GM23338 (cell line): ENCODE measurements around the gene KIAA2012. TPM values are rescaled to one million over a fixed set of nuclear protein-coding genes. Genes with fewer than 3 reads are reported as not detected.

ENCODE experiments used
- ATAC-seq: fragments of 200-7000 bp; cut with Tn5 transposase; 3 replicates; pipeline ENCODE4 v1.9.1; 2020
- DNase-seq: peaks from one replicate; pipeline ENCODE4 v3.0.0-alpha.2; 2015; ENCODE audit warnings: low spot score
- H2AFZ ChIP-seq: fragments of 200-600 bp; sonication (generic); 2 replicates; pipeline ENCODE4 v1.8.0; 2016; ENCODE audit warnings: antibody characterized with exemption, mild to moderate bottlenecking, moderate library complexity
- H3F3A ChIP-seq: fragments of 200-600 bp; sonication (generic); replicated peaks from 2 replicates; pipeline ENCODE4 v1.8.0; 2017; ENCODE audit warnings: antibody characterized with exemption, mixed run types, low read depth
- H3K27ac ChIP-seq: fragments of 200-600 bp; sonication (generic); 2 replicates; pipeline ENCODE4 v1.6.1; 2016; ENCODE audit warnings: low read depth
- H3K27me3 ChIP-seq: fragments of 200-600 bp; sonication (generic); 2 replicates; pipeline ENCODE4 v1.8.0; 2016; ENCODE audit warnings: mild to moderate bottlenecking, mixed run types, moderate library complexity; ENCODE audit not compliant: insufficient read depth
- H3K36me3 ChIP-seq: fragments of 200-600 bp; sonication (generic); 2 replicates; pipeline ENCODE4 v1.8.0; 2016; ENCODE audit warnings: mild to moderate bottlenecking; ENCODE audit not compliant: insufficient read depth
- H3K4me1 ChIP-seq: fragments of 200-600 bp; sonication (generic); 2 replicates; pipeline ENCODE4 v1.8.0; 2016; ENCODE audit warnings: mild to moderate bottlenecking, moderate library complexity; ENCODE audit not compliant: insufficient read depth
- H3K4me2 ChIP-seq: fragments of 200-600 bp; sonication (generic); 2 replicates; pipeline ENCODE4 v1.7.1; 2017; ENCODE audit warnings: mixed run types
- H3K4me3 ChIP-seq: fragments of 200-600 bp; sonication (generic); 2 replicates; pipeline ENCODE4 v1.6.1; 2016; ENCODE audit warnings: mixed run types
- H3K79me2 ChIP-seq: fragments of 200-600 bp; sonication (generic); replicated peaks from 2 replicates; pipeline ENCODE4 v1.8.0; 2017; ENCODE audit warnings: mild to moderate bottlenecking; ENCODE audit not compliant: insufficient read depth
- H3K9me2 ChIP-seq: fragments of 200-600 bp; sonication (generic); 2 replicates; pipeline ENCODE4 v1.8.0; 2017; ENCODE audit not compliant: insufficient read depth
- H4K20me1 ChIP-seq: fragments of 200-600 bp; sonication (generic); replicated peaks from 2 replicates; pipeline ENCODE4 v1.8.0; 2017; ENCODE audit warnings: mild to moderate bottlenecking; ENCODE audit not compliant: insufficient read depth
- H3K27ac Mint-ChIP-seq: 2 replicates; pipeline ENCODE4 v1.8.0; 2020; ENCODE audit warnings: inconsistent platforms, mild to moderate bottlenecking, moderate library complexity, mixed read lengths
- H3K27me3 Mint-ChIP-seq: 3 replicates; pipeline ENCODE4 v1.8.0; 2022; ENCODE audit warnings: low read depth, mild to moderate bottlenecking, moderate library complexity, mixed read lengths, inconsistent platforms; ENCODE audit not compliant: insufficient read depth, poor library complexity
- H3K36me3 Mint-ChIP-seq: 3 replicates; pipeline ENCODE4 v1.8.0; 2021; ENCODE audit warnings: low read depth, mild to moderate bottlenecking, inconsistent platforms, moderate library complexity, mixed read lengths
- H3K4me1 Mint-ChIP-seq: 3 replicates; pipeline ENCODE4 v1.8.0; 2020; ENCODE audit warnings: mild to moderate bottlenecking, inconsistent platforms, mixed read lengths
- H3K4me3 Mint-ChIP-seq: 3 replicates; pipeline ENCODE4 v1.8.0; 2021; ENCODE audit warnings: moderate library complexity, mild to moderate bottlenecking, inconsistent platforms, mixed read lengths
- H3K9me3 Mint-ChIP-seq: 3 replicates; pipeline ENCODE4 v1.8.0; 2020; ENCODE audit warnings: moderate library complexity, mild to moderate bottlenecking, inconsistent platforms, mixed read lengths
- CREB1 ChIP-seq: fragments of 250-450 bp; sonication (Bioruptor Pico); IDR thresholded peaks from 2 replicates; pipeline ENCODE4 v1.5.0; 2020; ENCODE audit warnings: low read depth, mild to moderate bottlenecking, moderate library complexity
- EZH2 ChIP-seq: fragments of 200-600 bp; sonication (generic); IDR thresholded peaks from one replicate; pipeline ENCODE4 v1.8.0; 2017; ENCODE audit warnings: antibody characterized with exemption, mild to moderate bottlenecking, low read depth; ENCODE audit not compliant: unreplicated experiment
- JUNB ChIP-seq: IDR thresholded peaks from one replicate; pipeline ENCODE4 v1.6.1; 2016; ENCODE audit warnings: antibody characterized with exemption; ENCODE audit not compliant: unreplicated experiment
- NANOG ChIP-seq: IDR thresholded peaks from 2 replicates; pipeline ENCODE4 v1.6.1; 2016; ENCODE audit warnings: antibody characterized with exemption, borderline replicate concordance
- POLR2AphosphoS5 ChIP-seq: IDR thresholded peaks from 2 replicates; pipeline ENCODE4 v1.6.1; 2016; ENCODE audit warnings: antibody characterized with exemption, low read depth
- STAT1 ChIP-seq: IDR thresholded peaks from one replicate; pipeline ENCODE4 v1.6.1; 2016; ENCODE audit warnings: antibody characterized with exemption; ENCODE audit not compliant: unreplicated experiment
- ZNF114 ChIP-seq: fragments of 250-450 bp; sonication (Bioruptor Pico); IDR thresholded peaks from 2 replicates; pipeline ENCODE4 v1.5.0; 2020; ENCODE audit warnings: mild to moderate bottlenecking, moderate library complexity
- ZNF331 ChIP-seq: fragments of 250-450 bp; sonication (Bioruptor Pico); IDR thresholded peaks from 2 replicates; pipeline ENCODE4 v1.5.0; 2020; ENCODE audit warnings: low read depth, mild to moderate bottlenecking, moderate library complexity
- polyA plus RNA-seq: library from polyadenylated mRNA; unstranded; fragments of >200 nt; fragmentation: Nextera tagmentation; extraction: Ambion mirVana; gene quantifications from 2 replicates; pipeline ENCODE4 v1.2.1, GENCODE V29; 2016
- total RNA-seq: library from RNA; depleted of rRNA; stranded (reverse); fragments of >200 nt; shearing (Covaris generic); gene quantifications from 2 replicates; pipeline ENCODE4 v1.2.3, GENCODE V29; 2014
- TF ChIP-seq, protein P1 (sequence below): IDR thresholded peaks from one replicate; pipeline ENCODE4 v1.6.1; 2018; ENCODE audit warnings: antibody characterized with exemption; ENCODE audit not compliant: unreplicated experiment
- TF ChIP-seq, protein P2 (sequence below): fragments of 250-450 bp; sonication (Bioruptor Pico); IDR thresholded peaks from 2 replicates; pipeline ENCODE4 v1.5.0; 2020; ENCODE audit warnings: mild to moderate bottlenecking, moderate library complexity

Gene KIAA2012
- total and polyA plus RNA-seq, 2 experiments from 2014 or later, result 0.03 to 0.08 TPM

DNA sequence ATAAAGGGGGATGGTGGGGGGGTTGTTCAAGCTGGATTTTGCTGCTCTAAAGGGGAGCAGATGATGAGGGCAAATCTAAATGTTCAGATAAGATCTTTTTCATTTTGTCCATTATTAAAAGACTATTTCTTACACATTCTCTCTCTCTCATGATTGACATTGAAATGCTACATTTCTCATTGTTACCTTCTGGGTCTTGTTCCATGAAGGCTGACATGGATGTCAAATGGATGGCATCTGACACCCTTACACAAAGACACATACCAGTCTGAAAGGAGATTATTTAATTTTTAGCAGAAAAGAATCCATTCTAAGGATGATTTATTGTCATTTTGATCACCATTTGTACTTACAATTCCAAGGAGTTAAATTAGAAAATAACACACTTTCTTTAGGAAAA is 28.3 kb upstream of the KIAA2012 start:
- TF ChIP-seq ZNF331 (CRISPR knock-in tag) (no peak), STAT1 (no peak), NANOG (no peak), JUNB (no peak), ZNF114 (CRISPR knock-in tag) (no peak), EZH2 (no peak), POLR2AphosphoS5 (no peak), CREB1 (no peak)
- TF ChIP-seq, protein P1, sequence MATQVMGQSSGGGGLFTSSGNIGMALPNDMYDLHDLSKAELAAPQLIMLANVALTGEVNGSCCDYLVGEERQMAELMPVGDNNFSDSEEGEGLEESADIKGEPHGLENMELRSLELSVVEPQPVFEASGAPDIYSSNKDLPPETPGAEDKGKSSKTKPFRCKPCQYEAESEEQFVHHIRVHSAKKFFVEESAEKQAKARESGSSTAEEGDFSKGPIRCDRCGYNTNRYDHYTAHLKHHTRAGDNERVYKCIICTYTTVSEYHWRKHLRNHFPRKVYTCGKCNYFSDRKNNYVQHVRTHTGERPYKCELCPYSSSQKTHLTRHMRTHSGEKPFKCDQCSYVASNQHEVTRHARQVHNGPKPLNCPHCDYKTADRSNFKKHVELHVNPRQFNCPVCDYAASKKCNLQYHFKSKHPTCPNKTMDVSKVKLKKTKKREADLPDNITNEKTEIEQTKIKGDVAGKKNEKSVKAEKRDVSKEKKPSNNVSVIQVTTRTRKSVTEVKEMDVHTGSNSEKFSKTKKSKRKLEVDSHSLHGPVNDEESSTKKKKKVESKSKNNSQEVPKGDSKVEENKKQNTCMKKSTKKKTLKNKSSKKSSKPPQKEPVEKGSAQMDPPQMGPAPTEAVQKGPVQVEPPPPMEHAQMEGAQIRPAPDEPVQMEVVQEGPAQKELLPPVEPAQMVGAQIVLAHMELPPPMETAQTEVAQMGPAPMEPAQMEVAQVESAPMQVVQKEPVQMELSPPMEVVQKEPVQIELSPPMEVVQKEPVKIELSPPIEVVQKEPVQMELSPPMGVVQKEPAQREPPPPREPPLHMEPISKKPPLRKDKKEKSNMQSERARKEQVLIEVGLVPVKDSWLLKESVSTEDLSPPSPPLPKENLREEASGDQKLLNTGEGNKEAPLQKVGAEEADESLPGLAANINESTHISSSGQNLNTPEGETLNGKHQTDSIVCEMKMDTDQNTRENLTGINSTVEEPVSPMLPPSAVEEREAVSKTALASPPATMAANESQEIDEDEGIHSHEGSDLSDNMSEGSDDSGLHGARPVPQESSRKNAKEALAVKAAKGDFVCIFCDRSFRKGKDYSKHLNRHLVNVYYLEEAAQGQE, result no peak
- TF ChIP-seq, protein P2, sequence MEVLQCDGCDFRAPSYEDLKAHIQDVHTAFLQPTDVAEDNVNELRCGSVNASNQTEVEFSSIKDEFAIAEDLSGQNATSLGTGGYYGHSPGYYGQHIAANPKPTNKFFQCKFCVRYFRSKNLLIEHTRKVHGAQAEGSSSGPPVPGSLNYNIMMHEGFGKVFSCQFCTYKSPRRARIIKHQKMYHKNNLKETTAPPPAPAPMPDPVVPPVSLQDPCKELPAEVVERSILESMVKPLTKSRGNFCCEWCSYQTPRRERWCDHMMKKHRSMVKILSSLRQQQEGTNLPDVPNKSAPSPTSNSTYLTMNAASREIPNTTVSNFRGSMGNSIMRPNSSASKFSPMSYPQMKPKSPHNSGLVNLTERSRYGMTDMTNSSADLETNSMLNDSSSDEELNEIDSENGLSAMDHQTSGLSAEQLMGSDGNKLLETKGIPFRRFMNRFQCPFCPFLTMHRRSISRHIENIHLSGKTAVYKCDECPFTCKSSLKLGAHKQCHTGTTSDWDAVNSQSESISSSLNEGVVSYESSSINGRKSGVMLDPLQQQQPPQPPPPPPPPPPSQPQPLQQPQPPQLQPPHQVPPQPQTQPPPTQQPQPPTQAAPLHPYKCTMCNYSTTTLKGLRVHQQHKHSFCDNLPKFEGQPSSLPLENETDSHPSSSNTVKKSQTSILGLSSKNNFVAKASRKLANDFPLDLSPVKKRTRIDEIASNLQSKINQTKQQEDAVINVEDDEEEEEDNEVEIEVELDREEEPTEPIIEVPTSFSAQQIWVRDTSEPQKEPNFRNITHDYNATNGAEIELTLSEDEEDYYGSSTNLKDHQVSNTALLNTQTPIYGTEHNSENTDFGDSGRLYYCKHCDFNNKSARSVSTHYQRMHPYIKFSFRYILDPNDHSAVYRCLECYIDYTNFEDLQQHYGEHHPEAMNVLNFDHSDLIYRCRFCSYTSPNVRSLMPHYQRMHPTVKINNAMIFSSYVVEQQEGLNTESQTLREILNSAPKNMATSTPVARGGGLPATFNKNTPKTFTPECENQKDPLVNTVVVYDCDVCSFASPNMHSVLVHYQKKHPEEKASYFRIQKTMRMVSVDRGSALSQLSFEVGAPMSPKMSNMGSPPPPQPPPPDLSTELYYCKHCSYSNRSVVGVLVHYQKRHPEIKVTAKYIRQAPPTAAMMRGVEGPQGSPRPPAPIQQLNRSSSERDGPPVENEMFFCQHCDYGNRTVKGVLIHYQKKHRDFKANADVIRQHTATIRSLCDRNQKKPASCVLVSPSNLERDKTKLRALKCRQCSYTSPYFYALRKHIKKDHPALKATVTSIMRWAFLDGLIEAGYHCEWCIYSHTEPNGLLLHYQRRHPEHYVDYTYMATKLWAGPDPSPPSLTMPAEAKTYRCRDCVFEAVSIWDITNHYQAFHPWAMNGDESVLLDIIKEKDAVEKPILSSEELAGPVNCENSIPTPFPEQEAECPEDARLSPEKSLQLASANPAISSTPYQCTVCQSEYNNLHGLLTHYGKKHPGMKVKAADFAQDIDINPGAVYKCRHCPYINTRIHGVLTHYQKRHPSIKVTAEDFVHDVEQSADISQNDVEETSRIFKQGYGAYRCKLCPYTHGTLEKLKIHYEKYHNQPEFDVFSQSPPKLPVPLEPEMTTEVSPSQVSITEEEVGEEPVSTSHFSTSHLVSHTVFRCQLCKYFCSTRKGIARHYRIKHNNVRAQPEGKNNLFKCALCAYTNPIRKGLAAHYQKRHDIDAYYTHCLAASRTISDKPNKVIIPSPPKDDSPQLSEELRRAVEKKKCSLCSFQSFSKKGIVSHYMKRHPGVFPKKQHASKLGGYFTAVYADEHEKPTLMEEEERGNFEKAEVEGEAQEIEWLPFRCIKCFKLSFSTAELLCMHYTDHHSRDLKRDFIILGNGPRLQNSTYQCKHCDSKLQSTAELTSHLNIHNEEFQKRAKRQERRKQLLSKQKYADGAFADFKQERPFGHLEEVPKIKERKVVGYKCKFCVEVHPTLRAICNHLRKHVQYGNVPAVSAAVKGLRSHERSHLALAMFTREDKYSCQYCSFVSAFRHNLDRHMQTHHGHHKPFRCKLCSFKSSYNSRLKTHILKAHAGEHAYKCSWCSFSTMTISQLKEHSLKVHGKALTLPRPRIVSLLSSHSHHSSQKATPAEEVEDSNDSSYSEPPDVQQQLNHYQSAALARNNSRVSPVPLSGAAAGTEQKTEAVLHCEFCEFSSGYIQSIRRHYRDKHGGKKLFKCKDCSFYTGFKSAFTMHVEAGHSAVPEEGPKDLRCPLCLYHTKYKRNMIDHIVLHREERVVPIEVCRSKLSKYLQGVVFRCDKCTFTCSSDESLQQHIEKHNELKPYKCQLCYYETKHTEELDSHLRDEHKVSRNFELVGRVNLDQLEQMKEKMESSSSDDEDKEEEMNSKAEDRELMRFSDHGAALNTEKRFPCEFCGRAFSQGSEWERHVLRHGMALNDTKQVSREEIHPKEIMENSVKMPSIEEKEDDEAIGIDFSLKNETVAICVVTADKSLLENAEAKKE (CRISPR knock-in tag), result no peak
- Histone ChIP-seq H3K36me3 (no peaks in the 10 kb centered on the region), H3K79me2 (no peaks in the 10 kb centered on the region), H3K4me1 (peaks cover 4% of the 10 kb centered on the region; the same call in 1 of the 2 replicates), H3K4me3 (no peak overlapping the region), H3K4me2 (no peak overlapping the region), H3K27me3 (no peaks in the 10 kb centered on the region), H4K20me1 (no peaks in the 10 kb centered on the region), H3K9me2 (no peaks in the 10 kb centered on the region), H3F3A (no peaks in the 10 kb centered on the region), H2AFZ (no peak overlapping the region), H3K27ac (no peak overlapping the region)
- ATAC-seq (no peak), DNase-seq (no peak)
- H3K36me3 Mint-ChIP-seq, result peaks cover 6% of the 10 kb centered on the region
- no peaks in the 10 kb centered on the region for H3K9me3 Mint-ChIP-seq
- H3K4me1 Mint-ChIP-seq, result peaks cover 16% of the 10 kb centered on the region
- peaks cover 4% of the 10 kb centered on the region for H3K27me3 Mint-ChIP-seq
- H3K4me3 Mint-ChIP-seq, result no peak overlapping the region
- no peak overlapping the region for H3K27ac Mint-ChIP-seq
